ENCODE measurements around the gene APOBEC4.

The APOBEC4 gene

DNA sequence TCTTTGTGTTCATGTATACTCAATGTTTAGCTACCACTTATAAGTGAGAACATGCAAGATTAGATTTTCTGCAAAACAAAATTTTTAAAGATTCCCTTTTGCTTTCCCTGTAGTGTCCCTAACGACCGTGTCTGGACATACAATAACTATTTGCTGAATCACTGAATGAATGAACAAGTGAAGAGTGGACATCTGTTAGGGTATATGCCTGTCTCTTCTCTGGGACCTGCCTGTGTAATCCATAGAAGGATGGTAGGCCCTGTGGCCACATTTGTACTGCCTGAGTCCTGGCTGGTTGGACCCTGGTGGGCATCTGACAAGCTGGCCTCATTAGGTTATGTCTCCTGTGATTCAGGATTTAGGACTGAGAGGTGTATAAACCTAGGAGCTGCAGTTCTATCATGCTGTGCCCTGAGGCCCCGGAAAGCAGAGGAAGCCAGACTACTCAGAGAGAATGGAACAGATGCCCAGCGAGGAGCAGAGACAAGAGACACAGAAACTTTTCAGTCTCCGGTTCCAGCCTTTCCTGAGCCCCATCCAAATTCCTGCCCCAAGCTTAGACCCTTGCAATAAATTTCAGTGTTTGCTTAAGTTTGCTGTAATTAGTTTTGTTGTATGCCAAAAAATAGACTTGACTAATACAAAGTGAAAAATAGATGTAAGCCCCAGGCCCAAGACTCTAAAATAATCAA, 55.3 kb downstream of the APOBEC4 start:
- DNase-seq = no peak

DNA sequence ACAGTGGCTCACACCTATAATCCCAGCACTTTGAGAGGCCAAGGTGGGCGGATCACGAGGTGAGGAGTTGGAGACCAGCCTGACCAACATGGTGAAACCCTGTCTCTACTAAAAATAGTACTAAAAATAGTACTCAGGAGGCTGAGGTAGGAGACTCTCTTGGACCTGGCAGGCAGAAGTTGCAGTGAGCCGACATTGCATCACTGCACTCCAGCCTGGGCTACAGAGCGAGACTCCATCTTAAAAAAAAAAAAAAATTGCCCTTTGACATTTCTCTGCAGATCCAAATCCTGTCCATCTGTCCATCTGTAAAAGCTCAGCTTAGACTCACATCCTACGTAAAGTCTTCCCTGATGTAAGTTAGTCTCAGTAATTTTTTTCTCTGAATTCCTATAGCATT, 56.6 kb downstream of the APOBEC4 start:
- DNase-seq = no peak
